ENCODE results near the gene ANKRD62. TPM values are rescaled to one million over a fixed set of nuclear protein-coding genes. Genes with fewer than 3 reads are reported as not detected.

Gene ANKRD62
- total and polyA plus RNA-seq, 2 of the 4 experiments (the other 2 are of a cell fraction): not detected

GRCh38 chr18:12057419-12058039 is 36.1 kb upstream of the ANKRD62 start:
- no peaks in the 10 kb centered on the region for H3K27me3 ChIP-seq (ENCODE audit: control insufficient read depth, insufficient read depth, low read length)
- dilution Hi-C loops (cut with HindIII; ENCODE audit: low sequenced_read_pairs, unreplicated experiment): no loop called here
- ATAC-seq (ENCODE audit: low read depth): no peak
- H3K56ac ChIP-seq (ENCODE audit: extremely low read depth, insufficient read depth, low read length): no peak overlapping the region
- no TSS peak for BruUV-seq (replicated peaks)
- H3K36me3 ChIP-seq (ENCODE audit: control insufficient read depth, insufficient read depth, low read length): no peaks in the 10 kb centered on the region
- H2AK5ac ChIP-seq (ENCODE audit: low read depth, low read length): no peak overlapping the region
- no peak for DNase-seq
- no peaks in the 10 kb centered on the region for H3K79me1 ChIP-seq (ENCODE audit: low read depth in 1 of 2, low read length in 2 of 2)
- no peak overlapping the region for H3K4me3 ChIP-seq (ENCODE audit: insufficient read depth, low read depth, low read length)
- no peak overlapping the region for H2AFZ ChIP-seq (replicated peaks; ENCODE audit: low read length, poor library complexity)
- intact Hi-C loops (cut with micrococcal nuclease): no loop called here
- no peak overlapping the region for H3K9ac ChIP-seq (ENCODE audit: low read depth, low read length)
- no peak overlapping the region for H2BK120ac ChIP-seq (ENCODE audit: low read depth, low read length)
- no peak overlapping the region for H3K18ac ChIP-seq (ENCODE audit: low read depth, low read length)
- no peak overlapping the region for H3K23ac ChIP-seq (ENCODE audit: low read depth, low read length)
- H4K8ac ChIP-seq (ENCODE audit: low read depth in 2 of 2, low read length in 2 of 2): no peak overlapping the region
- no peak overlapping the region for H4K5ac ChIP-seq (ENCODE audit: low read depth, low read length)
- WGBS, 2 experiments (ENCODE audit: extremely low coverage in 2 of 2, insufficient read length in 1 of 2): 90% methylated on average over 3 of the region's 14 CpGs; no CpG with 5 or more reads in 1 of the 2 experiments
- no peak overlapping the region for H3K27ac ChIP-seq (ENCODE audit: insufficient read depth, low read length)
- POLR2A ChIA-PET (ENCODE audit: unreplicated experiment): no interaction called here
- H2BK15ac ChIP-seq (ENCODE audit: low read depth, low read length): no peak overlapping the region
- H3K4me2 ChIP-seq (ENCODE audit: low read depth, low read length): no peak overlapping the region
- H2BK20ac ChIP-seq (ENCODE audit: low read depth, low read length): no peak overlapping the region
- H3K14ac ChIP-seq (replicated peaks; ENCODE audit: low read depth, low read length): no peak overlapping the region
- no peak overlapping the region for H2BK5ac ChIP-seq (ENCODE audit: low read depth, low read length, poor library complexity, severe bottlenecking)
- in situ Hi-C loops (cut with MboI; ENCODE audit: low sequenced_read_pairs): no loop called here
- H3K4ac ChIP-seq (ENCODE audit: low read depth, low read length): no peak overlapping the region
- H3K9me3 ChIP-seq (ENCODE audit: control insufficient read depth, insufficient read depth, low read length): no peaks in the 10 kb centered on the region
- no peaks in the 10 kb centered on the region for H4K20me1 ChIP-seq (ENCODE audit: insufficient read depth, low read length)
- TF ChIP-seq SMC3 (IDR thresholded peaks at IDR 0.05; ENCODE audit: low read depth, low read length) (no peak), RCOR1 (IDR thresholded peaks at IDR 0.05; ENCODE audit: insufficient replicate concordance, low read length) (no peak), RAD21 (IDR thresholded peaks at IDR 0.05; ENCODE audit: low read length) (no peak), CTCF (conservative IDR thresholded peaks at IDR 0.05; ENCODE audit: low read depth, low read length) (no peak), ELK1 (IDR thresholded peaks at IDR 0.05; ENCODE audit: borderline replicate concordance, low read depth, low read length) (no peak), POLR2A (IDR thresholded peaks at IDR 0.05; ENCODE audit: low read depth, low read length) (no peak), RFX5 (IDR thresholded peaks at IDR 0.05; ENCODE audit: low read depth, low read length) (no peak), MXI1 (IDR thresholded peaks at IDR 0.05; ENCODE audit: borderline replicate concordance, low read depth, low read length) (no peak), CEBPB (IDR thresholded peaks at IDR 0.05; ENCODE audit: low read depth, low read length) (no peak), CHD1 (IDR thresholded peaks at IDR 0.05; ENCODE audit: low read depth, low read length) (no peak), NFE2L2 (IDR thresholded peaks at IDR 0.05; ENCODE audit: low read depth, low read length) (no peak), MAFK (IDR thresholded peaks at IDR 0.05; ENCODE audit: low read depth, low read length) (no peak), BHLHE40 (IDR thresholded peaks at IDR 0.05; ENCODE audit: low read depth, low read length) (no peak)
- no peak overlapping the region for H2AK9ac ChIP-seq (replicated peaks; ENCODE audit: low read depth, low read length, poor library complexity)
- H3K9me1 ChIP-seq (ENCODE audit: insufficient read depth, low read length): no peaks in the 10 kb centered on the region
- CTCF ChIA-PET: no interaction called here
- peaks cover 2% of the 10 kb centered on the region; the same call in 1 of the 2 replicates for H3K4me1 ChIP-seq (ENCODE audit: control insufficient read depth, insufficient read depth, low read length)
- H4K91ac ChIP-seq (ENCODE audit: insufficient read depth, low read depth, low read length): no peak overlapping the region

All from IMR-90 (cell line).